Bronchial epithelial cell (primary cell): ENCODE measurements around the gene DDRGK1. TPM values are rescaled to one million over a fixed set of nuclear protein-coding genes. Genes with fewer than 3 reads are reported as not detected.

Experiments
- DNase-seq: peaks from one replicate; pipeline ENCODE4 v3.0.0-alpha.2; 2010; ENCODE audit warnings: low read depth
- FAIRE-seq: peaks from 2 replicates; lab custom pipeline; 2011; peaks lifted over from hg19 to GRCh38; lab: Jason Lieb, UNC
- H3K27me3 ChIP-seq: 2 replicates; pipeline ENCODE4 v1.5.1; 2011; ENCODE audit warnings: low read length; ENCODE audit not compliant: control insufficient read depth, insufficient read depth
- H3K36me3 ChIP-seq: 2 replicates; pipeline ENCODE4 v1.5.1; 2011; ENCODE audit warnings: low read length; ENCODE audit not compliant: control insufficient read depth, insufficient read depth
- H3K4me3 ChIP-seq: 2 replicates; pipeline ENCODE4 v1.5.1; 2011; ENCODE audit warnings: mild to moderate bottlenecking, low read depth, low read length, control low read depth
- CTCF ChIP-seq: IDR thresholded peaks from 2 replicates; pipeline ENCODE4 v1.5.1; 2011; ENCODE audit warnings: mild to moderate bottlenecking, moderate library complexity, low read length, control low read depth, inconsistent platforms; ENCODE audit not compliant: insufficient read depth, severe bottlenecking
- total RNA-seq: library from RNA; depleted of rRNA; stranded (reverse); fragments of >200 nt; gene quantifications from 2 replicates; pipeline ENCODE4 v1.2.1, GENCODE V29; 2014

The DDRGK1 gene
- total RNA-seq, 1 donor from 2014 or later: 72.7 TPM

- FAIRE-seq (no peak), DNase-seq (no peak)
- no peak for TF ChIP-seq CTCF
- Histone ChIP-seq H3K27me3 (peaks cover 6% of the 10 kb centered on the region), H3K36me3 (no peaks in the 10 kb centered on the region), H3K4me3 (no peak overlapping the region)
These were observed 32.2 kb downstream of the DDRGK1 start for GRCh38 chr20:3172126-3172932.

- no peak for DNase-seq
- Histone ChIP-seq H3K27me3 (peaks cover 6% of the 10 kb centered on the region), H3K36me3 (no peaks in the 10 kb centered on the region), H3K4me3 (no peak overlapping the region)
- FAIRE-seq: no peak
- no peak for TF ChIP-seq CTCF
These were observed 32.9 kb downstream of the DDRGK1 start for GRCh38 chr20:3171391-3172125.

- H3K36me3 ChIP-seq: no peaks in the 10 kb centered on the region
- no peak overlapping the region for H3K4me3 ChIP-seq
- FAIRE-seq (no peak), DNase-seq (no peak)
- peaks cover 6% of the 10 kb centered on the region for H3K27me3 ChIP-seq
- TF ChIP-seq CTCF: no peak
These were observed 35.5 kb downstream of the DDRGK1 start for GRCh38 chr20:3168829-3169590.

GRCh38 chr20:3168079-3168828 is 36.2 kb downstream of the DDRGK1 start:
- FAIRE-seq: no peak
- Histone ChIP-seq H3K27me3 (peaks cover 6% of the 10 kb centered on the region), H3K36me3 (no peaks in the 10 kb centered on the region), H3K4me3 (peak overlapping the region; percentile 30)
- DNase-seq: no peak
- TF ChIP-seq CTCF: peak; percentile 37

- H3K4me3 ChIP-seq: peak overlapping the region; percentile 30
These were observed 36.8 kb downstream of the DDRGK1 start for GRCh38 chr20:3167738-3168078.

More at GRCh38 chr20:3167738-3168078, 36.8 kb downstream of the DDRGK1 start:
- no peak for DNase-seq
- no peak for FAIRE-seq
- no peak for TF ChIP-seq CTCF
- Histone ChIP-seq H3K27me3 (peaks cover 6% of the 10 kb centered on the region), H3K36me3 (no peaks in the 10 kb centered on the region)
